Stimulated activated CD4-positive, alpha-beta T cell treated with anti-CD3 and anti-CD28 coated beads, Interleukin-15, amount 100 ng/mL, for 48 hours (primary cell): ENCODE measurements around the gene WAPL.

ENCODE experiments used
- DNase-seq, 2 donors: peaks; one replicate each; pipeline ENCODE4 v3.0.0-alpha.2; 2020; ENCODE audit warnings: low read depth in 2 of 2

Gene WAPL

DNA sequence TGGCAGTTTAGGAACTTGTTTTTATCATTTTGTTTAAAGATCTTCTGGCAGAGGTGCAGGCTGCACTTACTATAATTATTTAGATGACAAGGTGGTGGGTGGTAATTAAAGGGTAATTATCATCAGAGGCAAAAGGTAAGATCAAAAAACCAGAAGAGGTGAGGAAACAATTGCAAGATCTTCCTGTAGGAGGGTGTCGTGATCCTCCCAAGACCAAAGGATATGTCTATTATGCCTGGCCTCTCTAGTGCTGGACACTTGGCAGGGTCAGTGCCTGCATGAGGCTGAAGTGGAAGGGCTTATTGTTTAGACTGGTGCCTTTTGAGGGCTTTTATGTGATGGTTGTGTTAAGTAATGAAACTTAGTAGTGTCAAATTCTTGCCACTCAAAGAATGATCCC lies 1.8 kb upstream of the WAPL start:
- no peak for DNase-seq

DNA sequence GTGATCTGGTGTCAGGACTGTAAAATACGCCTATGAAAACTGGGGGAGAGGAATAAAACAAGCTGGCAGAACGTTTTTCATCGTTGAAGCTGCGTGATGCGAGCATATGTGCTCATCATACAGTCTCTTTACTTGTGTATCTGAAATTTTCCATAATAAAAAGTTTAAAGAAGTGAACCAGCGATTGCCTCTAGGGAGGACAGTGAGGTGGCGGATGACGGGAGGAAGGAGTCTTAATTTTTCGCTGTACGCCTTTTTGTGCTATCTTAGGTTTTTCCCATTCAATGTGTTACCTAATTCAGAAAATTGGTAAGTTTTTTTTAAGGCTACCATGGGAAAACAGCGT lies 891 bp upstream of the WAPL start:
- DNase-seq, result no peak

GRCh38 chr10:86520871-86521677 lies 518 bp downstream of the WAPL start:
- peak; percentile 27 to 35 for DNase-seq

GRCh38 chr10:86518781-86519180 lies 2.8 kb downstream of the WAPL start:
- no peak for DNase-seq

DNA sequence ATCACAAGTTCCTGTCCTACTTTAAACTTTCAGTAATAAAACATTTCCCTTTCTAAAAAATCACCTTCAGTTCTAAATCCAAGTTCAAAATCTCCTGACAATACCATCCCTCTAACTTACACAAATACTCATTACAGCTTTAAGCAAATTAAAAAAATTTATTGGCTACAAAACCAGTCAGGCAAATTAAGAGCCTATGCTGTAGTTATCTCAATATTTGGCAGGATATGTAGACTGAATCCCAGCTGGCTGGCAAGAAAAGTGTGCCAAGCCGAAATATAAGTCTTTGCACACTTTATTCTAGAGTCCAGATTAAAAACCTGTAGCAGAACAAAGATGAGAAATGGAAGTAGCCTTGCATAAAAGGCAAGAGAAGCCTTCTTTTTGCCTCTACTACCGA lies 9.5 kb downstream of the WAPL start:
- DNase-seq, result no peak

GRCh38 chr10:86511027-86511865 lies 10.3 kb downstream of the WAPL start:
- DNase-seq, result no peak

DNA sequence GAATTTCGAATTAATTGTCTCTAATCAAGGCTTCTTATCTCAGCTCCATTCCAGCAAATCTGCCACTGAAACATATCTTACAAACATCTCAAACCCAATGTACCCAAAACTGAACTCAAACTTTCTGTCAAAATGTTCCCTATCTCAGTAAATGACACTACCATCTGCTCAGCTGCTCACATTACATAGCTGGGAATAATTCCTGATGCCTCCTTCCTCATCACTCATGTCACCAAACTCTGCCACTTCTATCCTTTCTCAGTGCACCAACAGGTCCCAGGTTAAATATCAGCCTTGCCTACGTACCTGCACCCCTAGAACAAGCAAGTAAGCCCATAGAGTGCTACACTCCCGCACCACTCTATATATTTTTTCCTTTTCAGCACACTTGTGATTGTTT lies 12.4 kb downstream of the WAPL start:
- no peak for DNase-seq

GRCh38 chr10:86508217-86508616 lies 13.4 kb downstream of the WAPL start:
- DNase-seq, result no peak

GRCh38 chr10:86506499-86506898 lies 15.1 kb downstream of the WAPL start:
- DNase-seq, result no peak

DNA sequence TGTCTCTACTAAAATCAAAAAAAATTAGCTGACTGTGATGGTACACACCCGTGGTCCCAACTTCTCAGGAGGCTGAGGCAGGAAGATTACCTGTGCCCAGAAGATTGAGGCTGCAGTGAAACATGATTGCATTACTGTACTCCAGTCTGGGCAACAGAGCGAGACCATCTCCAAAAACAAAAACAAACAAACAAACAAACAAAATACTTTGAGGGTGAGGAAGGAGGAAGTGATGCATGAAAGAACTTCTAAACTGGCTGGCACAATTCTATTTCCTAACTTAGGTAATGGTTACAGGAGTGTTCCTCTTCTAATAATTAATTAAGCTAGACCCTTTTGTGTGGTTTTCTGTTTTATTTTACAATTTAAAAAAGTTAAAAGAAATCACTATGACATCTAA lies 15.5 kb downstream of the WAPL start:
- no peak for DNase-seq

GRCh38 chr10:86504510-86504909 lies 17.1 kb downstream of the WAPL start:
- DNase-seq, result no peak

DNA sequence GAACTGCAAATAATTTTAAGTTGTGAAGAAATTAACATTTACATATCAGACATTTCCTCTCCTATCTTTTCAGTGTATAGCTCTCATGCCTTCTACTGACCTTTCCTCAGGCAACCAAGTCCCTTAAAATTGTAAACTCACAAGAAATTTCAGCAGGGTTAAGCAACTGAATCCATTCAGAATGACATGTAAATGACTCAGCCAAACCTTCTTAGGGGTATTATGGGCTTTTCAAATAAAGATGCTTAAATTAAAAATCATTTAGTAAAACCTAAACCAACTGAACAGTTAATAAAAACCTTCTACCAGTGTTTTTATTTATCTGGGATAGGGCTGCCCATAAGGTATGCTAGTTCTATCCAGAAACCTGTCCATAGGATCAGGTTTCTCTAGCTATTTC lies 20.7 kb downstream of the WAPL start:
- DNase-seq, result no peak

DNA sequence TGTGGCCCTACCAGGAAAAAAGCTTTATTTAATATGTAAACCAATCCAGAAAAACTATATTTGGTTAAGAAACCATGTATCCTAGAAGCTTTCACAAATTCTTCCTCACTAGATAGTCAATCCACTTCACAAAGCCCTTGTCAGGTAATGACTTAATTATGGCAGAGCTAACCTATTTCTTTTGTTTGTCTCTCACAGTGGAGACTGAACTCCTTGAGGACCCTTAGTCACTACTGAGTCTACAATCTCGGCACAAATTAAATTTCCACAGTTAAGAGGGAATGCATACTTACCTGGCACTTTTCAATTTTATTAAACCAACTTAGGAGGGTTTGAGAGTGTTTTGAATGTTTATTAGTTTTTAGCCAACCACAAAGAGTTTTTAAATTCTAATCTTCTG lies 23.0 kb downstream of the WAPL start:
- DNase-seq, result no peak

- DNase-seq, result no peak
Observed at GRCh38 chr10:86497621-86498020, 24.0 kb downstream of the WAPL start.

DNA sequence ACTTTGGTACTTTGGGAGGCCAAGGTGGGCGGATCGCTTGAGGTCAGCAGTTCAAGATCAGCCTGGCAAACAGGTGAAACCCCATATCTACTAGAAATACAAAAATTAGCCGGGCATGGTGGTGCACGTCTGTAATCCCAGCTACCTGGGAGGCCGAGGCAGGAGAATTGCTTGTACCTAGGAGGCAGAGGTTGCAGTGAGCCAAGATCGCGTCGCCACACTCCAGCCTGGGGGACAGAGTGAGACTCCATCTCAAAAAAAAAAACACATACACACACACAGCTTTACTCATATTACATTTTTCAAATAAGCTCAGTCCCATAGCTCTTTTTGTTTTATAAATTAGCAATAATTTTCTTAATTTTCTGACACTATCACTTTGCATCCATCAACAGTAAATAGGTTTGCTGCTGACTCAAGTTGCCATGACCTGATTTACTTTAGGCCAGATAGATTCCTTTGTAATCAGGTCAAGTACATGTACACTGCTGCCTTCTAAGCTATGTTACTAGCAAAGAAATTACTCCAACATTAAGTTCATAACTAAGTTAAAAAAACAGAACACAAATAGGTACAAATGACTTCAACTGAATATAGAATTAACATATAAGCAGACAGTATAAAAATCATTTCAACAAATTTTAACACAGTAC lies 31.5 kb downstream of the WAPL start:
- DNase-seq, result no peak

GRCh38 chr10:86489071-86489810 lies 32.4 kb downstream of the WAPL start:
- no peak for DNase-seq

- no peak for DNase-seq
Observed at GRCh38 chr10:86486856-86487255, 34.7 kb downstream of the WAPL start.

GRCh38 chr10:86483664-86484063 lies 37.9 kb downstream of the WAPL start:
- DNase-seq, result no peak

DNA sequence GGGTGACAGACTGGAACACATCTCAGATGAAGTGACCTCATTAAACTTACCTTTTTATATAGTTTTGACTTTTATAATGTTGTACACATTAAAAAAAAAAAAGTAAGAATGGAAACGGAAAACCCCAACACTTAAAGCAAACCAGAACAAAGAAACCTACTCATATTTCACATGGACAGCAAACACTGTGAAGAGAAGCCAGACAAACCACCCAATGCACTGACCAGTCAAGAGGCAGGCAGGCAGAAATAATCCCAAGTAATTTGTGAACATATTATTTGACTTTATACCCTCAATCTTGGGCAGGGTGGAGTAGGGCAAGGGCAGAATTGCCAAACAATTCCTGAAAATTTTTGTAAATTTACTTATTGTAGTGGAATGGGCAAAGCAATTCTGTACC lies 39.8 kb downstream of the WAPL start:
- DNase-seq, result no peak

- no peak for DNase-seq
Observed at GRCh38 chr10:86480571-86480970, 41.0 kb downstream of the WAPL start.

- DNase-seq, result no peak
Observed at GRCh38 chr10:86472061-86472460, 49.5 kb downstream of the WAPL start.
